Body of pancreas (tissue), 4 donors: ENCODE measurements around the gene SETBP1.

Experiments
- POLR2A ChIP-seq, 3 donors: fragments of 450-650 bp; IDR thresholded peaks; one replicate each; pipeline ENCODE4 v1.6.1; 2016; ENCODE audit warnings: antibody characterized with exemption in 3 of 3, mild to moderate bottlenecking in 2 of 3
- TF ChIP-seq, protein P1 (sequence below), 7 experiments: fragments of 450-650 bp in 4 of 7; fragments of 200-600 bp in 3 of 7; sonication (generic) in 3 of 7; IDR thresholded peaks; one replicate each; pipeline ENCODE4 v1.5.1; 2016 to 2019; ENCODE audit warnings: antibody characterized with exemption in 7 of 7

- TF ChIP-seq POLR2A (IDR thresholded peaks at IDR 0.05), result no peak
- TF ChIP-seq, protein P1, sequence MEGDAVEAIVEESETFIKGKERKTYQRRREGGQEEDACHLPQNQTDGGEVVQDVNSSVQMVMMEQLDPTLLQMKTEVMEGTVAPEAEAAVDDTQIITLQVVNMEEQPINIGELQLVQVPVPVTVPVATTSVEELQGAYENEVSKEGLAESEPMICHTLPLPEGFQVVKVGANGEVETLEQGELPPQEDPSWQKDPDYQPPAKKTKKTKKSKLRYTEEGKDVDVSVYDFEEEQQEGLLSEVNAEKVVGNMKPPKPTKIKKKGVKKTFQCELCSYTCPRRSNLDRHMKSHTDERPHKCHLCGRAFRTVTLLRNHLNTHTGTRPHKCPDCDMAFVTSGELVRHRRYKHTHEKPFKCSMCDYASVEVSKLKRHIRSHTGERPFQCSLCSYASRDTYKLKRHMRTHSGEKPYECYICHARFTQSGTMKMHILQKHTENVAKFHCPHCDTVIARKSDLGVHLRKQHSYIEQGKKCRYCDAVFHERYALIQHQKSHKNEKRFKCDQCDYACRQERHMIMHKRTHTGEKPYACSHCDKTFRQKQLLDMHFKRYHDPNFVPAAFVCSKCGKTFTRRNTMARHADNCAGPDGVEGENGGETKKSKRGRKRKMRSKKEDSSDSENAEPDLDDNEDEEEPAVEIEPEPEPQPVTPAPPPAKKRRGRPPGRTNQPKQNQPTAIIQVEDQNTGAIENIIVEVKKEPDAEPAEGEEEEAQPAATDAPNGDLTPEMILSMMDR (IDR thresholded peaks at IDR 0.05), result no peak
Measured at GRCh38 chr18:44764863-44765262, 84.2 kb downstream of the SETBP1 start.
